CD14-positive monocyte (primary cell): ENCODE measurements around the gene BAHCC1. TPM values are rescaled to one million over a fixed set of nuclear protein-coding genes. Genes with fewer than 3 reads are reported as not detected.

Experiments
- DNase-seq, 3 donors: peaks; one replicate each; pipeline ENCODE4 v3.0.0-alpha.2; 2011 to 2022
- H2AFZ ChIP-seq: 2 replicates; pipeline ENCODE4 v1.6.0; 2012; ENCODE audit warnings: mild to moderate bottlenecking, low read depth, low read length, inconsistent platforms; ENCODE audit not compliant: insufficient read depth, poor library complexity, severe bottlenecking
- H3K27ac ChIP-seq, 2 donors: 1 replicate in 1 of 2; 2 replicates in 1 of 2; pipeline ENCODE4 v1.5.1; 2012 to 2013; ENCODE audit warnings: low read length in 2 of 2, control low read depth in 1 of 2, inconsistent platforms in 1 of 2, low read depth in 1 of 2, mild to moderate bottlenecking in 1 of 2
- H3K27me3 ChIP-seq, 2 donors: one replicate each; pipeline versions ENCODE4 v1.6.0 to v1.6.1; 2011 to 2013; ENCODE audit warnings: low read length in 2 of 2; ENCODE audit not compliant: control insufficient read depth in 2 of 2, insufficient read depth in 2 of 2
- H3K36me3 ChIP-seq, 2 donors: replicated peaks in 1 of 2; 1 replicate in 1 of 2; 2 replicates in 1 of 2; pipeline versions ENCODE4 v1.5.1 to v1.6.1; 2012 to 2013; ENCODE audit warnings: low read length in 2 of 2, control low read depth in 1 of 2, inconsistent platforms in 1 of 2, mild to moderate bottlenecking in 1 of 2; ENCODE audit not compliant: insufficient read depth in 2 of 2, control insufficient read depth in 1 of 2
- H3K4me1 ChIP-seq, 2 donors: 1 replicate in 1 of 2; 2 replicates in 1 of 2; pipeline versions ENCODE4 v1.5.1 to v1.6.1; 2012 to 2013; ENCODE audit warnings: low read length in 2 of 2, control low read depth in 1 of 2, inconsistent platforms in 1 of 2, mild to moderate bottlenecking in 1 of 2, moderate library complexity in 1 of 2; ENCODE audit not compliant: insufficient read depth in 2 of 2, control insufficient read depth in 1 of 2
- H3K4me2 ChIP-seq: replicated peaks from 2 replicates; pipeline ENCODE3; 2012; ENCODE audit warnings: low read length, moderate library complexity, mild to moderate bottlenecking; ENCODE audit not compliant: poor library complexity, severe bottlenecking; ENCODE audit errors: extremely low read depth
- H3K4me3 ChIP-seq, 3 experiments: fragments of 200-600 bp in 1 of 3; sonication (generic) in 1 of 3; replicated peaks in 1 of 3; 1 replicate in 2 of 3; 2 replicates in 1 of 3; pipeline ENCODE4 v1.5.1; 2011 to 2013; ENCODE audit warnings: low read length in 3 of 3, mild to moderate bottlenecking in 3 of 3, control low read depth in 2 of 3, low read depth in 2 of 3, inconsistent platforms in 1 of 3, moderate library complexity in 1 of 3
- H3K79me2 ChIP-seq: 2 replicates; pipeline ENCODE4 v1.6.0; 2012; ENCODE audit warnings: mild to moderate bottlenecking, control low read depth, inconsistent platforms, low read length, moderate library complexity; ENCODE audit not compliant: insufficient read depth
- H3K9ac ChIP-seq: 2 replicates; pipeline ENCODE4 v1.6.0; 2017; ENCODE audit warnings: low read length, mild to moderate bottlenecking; ENCODE audit not compliant: insufficient read depth, poor library complexity, severe bottlenecking
- H3K9me3 ChIP-seq, 2 donors: replicated peaks in 1 of 2; 1 replicate in 1 of 2; 2 replicates in 1 of 2; pipeline versions ENCODE4 v1.5.1 to v1.6.1; 2012 to 2013; ENCODE audit warnings: low read length in 2 of 2, control low read depth in 1 of 2; ENCODE audit not compliant: control insufficient read depth in 1 of 2, insufficient read depth in 1 of 2
- H4K20me1 ChIP-seq: 2 replicates; pipeline ENCODE4 v1.6.0; 2012; ENCODE audit warnings: mild to moderate bottlenecking, low read length, control low read depth, moderate library complexity; ENCODE audit not compliant: insufficient read depth
- H3K27ac Mint-ChIP-seq, 7 donors: one replicate each; pipeline ENCODE4 v1.8.0; 2020; ENCODE audit warnings: mild to moderate bottlenecking in 7 of 7, mixed read lengths in 7 of 7, moderate library complexity in 6 of 7, inconsistent platforms in 2 of 7
- H3K27me3 Mint-ChIP-seq, 3 donors: one replicate each; pipeline ENCODE4 v1.8.0; 2021 to 2022; ENCODE audit warnings: low read depth in 3 of 3, mild to moderate bottlenecking in 3 of 3, mixed read lengths in 3 of 3, moderate library complexity in 3 of 3, inconsistent platforms in 1 of 3
- H3K36me3 Mint-ChIP-seq, 2 donors: one replicate each; pipeline ENCODE4 v1.8.0; 2020; ENCODE audit warnings: mixed read lengths in 2 of 2, inconsistent platforms in 1 of 2, mild to moderate bottlenecking in 1 of 2
- H3K4me1 Mint-ChIP-seq: one replicate; pipeline ENCODE4 v1.8.0; 2020; ENCODE audit warnings: mild to moderate bottlenecking, mixed read lengths
- H3K4me3 Mint-ChIP-seq, 2 donors: one replicate each; pipeline ENCODE4 v1.8.0; 2020; ENCODE audit warnings: mild to moderate bottlenecking in 2 of 2, mixed read lengths in 2 of 2, moderate library complexity in 1 of 2
- H3K9me3 Mint-ChIP-seq, 7 donors: one replicate each; pipeline ENCODE4 v1.8.0; 2020 to 2022; ENCODE audit warnings: mixed read lengths in 7 of 7, mild to moderate bottlenecking in 6 of 7, moderate library complexity in 6 of 7, inconsistent platforms in 2 of 7
- WGBS: methylation state at CpG from one replicate; pipeline ENCODE4 v1.1.5; 2013; ENCODE audit warnings: missing lambda C conversion rate; ENCODE audit not compliant: insufficient coverage; 5-methylcytosine and 5-hydroxymethylcytosine counted together
- intact Hi-C, 2 donors: fragments of 100-400 bp; cut with micrococcal nuclease; formaldehyde crosslinking; loops; one replicate each; pipeline versions ENCODE4 v1.15.0 to v1.15.1; 2023
- polyA plus RNA-seq, 3 donors: library from polyadenylated mRNA; depleted of rRNA in 1 of 3; unstranded in 2 of 3; stranded (reverse) in 1 of 3; fragments of 300-500 nt in 2 of 3; fragments of >200 nt in 1 of 3; fragmentation: Illumina TruSeq in 2 of 3; gene quantifications; 1 replicate in 2 of 3; 2 replicates in 1 of 3; pipeline ENCODE4 v1.2.3, GENCODE V29; 2012 to 2021
- TF ChIP-seq, protein P1 (sequence below): fragments of 200-600 bp; IDR thresholded peaks from one replicate; pipeline ENCODE4 v1.8.0; 2022; ENCODE audit warnings: antibody characterized with exemption, mild to moderate bottlenecking

Gene BAHCC1
- polyA plus RNA-seq, 3 donors = 0.11 to 8.8 (median 0.27) TPM

DNA sequence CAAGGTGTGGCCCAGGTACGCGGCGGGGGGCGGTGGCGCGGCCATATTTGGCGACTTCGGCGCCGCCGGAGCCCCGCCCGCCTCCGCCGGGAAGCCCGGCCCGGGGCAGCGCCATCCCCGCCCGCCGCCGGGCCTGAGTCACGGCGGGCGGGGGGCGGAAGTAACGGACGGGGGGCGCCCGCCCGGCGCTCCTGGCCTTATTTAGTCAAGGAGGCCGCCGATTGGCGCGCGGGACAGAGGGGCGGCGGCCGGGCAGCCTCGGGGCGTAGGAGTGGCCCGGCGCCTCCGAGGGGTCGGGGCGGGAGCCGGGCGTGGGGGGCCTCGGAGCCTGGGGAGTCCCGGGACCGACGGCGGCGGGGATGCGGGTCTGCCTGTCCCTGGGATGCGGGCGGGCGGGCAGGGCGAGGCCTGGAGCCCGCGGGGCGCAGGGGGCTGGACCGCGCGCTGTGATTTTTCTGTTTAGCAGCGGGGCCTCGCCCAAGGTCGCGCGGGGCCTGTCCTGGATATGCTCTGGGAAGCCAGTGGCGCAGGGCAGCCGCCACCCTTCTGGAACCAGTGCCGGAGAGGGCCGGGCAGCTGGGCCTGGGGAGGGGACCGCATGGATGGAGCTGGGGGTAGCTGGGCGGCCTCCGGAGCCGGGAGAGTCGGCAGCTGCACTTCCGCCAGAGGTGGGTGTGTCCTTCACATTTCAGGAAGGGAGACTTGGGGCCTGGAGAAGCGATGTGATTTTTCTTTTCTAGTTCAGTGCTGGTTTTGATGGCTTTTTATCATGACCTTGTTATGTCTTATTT is 119.7 kb downstream of the BAHCC1 start:
- Mint-ChIP-seq H3K36me3 (peaks cover 24 to 27% of the 10 kb centered on the region in 2 donors), H3K9me3 (peaks cover 0 to 3% (median 0%) of the 10 kb centered on the region in 7 donors), H3K27me3 (peaks cover 0 to 7% (median 4%) of the 10 kb centered on the region in 3 donors), H3K4me3 (peak overlapping the region; percentile 83 to 91), H3K4me1 (peaks cover 59% of the 10 kb centered on the region), H3K27ac (peak overlapping the region; percentile 83 to 92 (median 88))
- Histone ChIP-seq H3K4me1 (peaks cover 73 to 88% of the 10 kb centered on the region in 2 donors), H3K4me3 (peak overlapping the region; percentile 51 to 94 (median 60)), H3K4me2 (peak overlapping the region; percentile 91), H3K9ac (peak overlapping the region; percentile 82), H2AFZ (peak overlapping the region; percentile 77), H3K27me3 (peaks cover 0 to 4% of the 10 kb centered on the region in 2 donors), H3K36me3 (peaks cover 16 to 19% of the 10 kb centered on the region in 2 donors), H3K79me2 (peaks cover 77% of the 10 kb centered on the region), H4K20me1 (peaks cover 36% of the 10 kb centered on the region), H3K27ac (peak overlapping the region; percentile 84 to 85), H3K9me3 (no peaks in the 10 kb centered on the region)
- TF ChIP-seq, protein P1, sequence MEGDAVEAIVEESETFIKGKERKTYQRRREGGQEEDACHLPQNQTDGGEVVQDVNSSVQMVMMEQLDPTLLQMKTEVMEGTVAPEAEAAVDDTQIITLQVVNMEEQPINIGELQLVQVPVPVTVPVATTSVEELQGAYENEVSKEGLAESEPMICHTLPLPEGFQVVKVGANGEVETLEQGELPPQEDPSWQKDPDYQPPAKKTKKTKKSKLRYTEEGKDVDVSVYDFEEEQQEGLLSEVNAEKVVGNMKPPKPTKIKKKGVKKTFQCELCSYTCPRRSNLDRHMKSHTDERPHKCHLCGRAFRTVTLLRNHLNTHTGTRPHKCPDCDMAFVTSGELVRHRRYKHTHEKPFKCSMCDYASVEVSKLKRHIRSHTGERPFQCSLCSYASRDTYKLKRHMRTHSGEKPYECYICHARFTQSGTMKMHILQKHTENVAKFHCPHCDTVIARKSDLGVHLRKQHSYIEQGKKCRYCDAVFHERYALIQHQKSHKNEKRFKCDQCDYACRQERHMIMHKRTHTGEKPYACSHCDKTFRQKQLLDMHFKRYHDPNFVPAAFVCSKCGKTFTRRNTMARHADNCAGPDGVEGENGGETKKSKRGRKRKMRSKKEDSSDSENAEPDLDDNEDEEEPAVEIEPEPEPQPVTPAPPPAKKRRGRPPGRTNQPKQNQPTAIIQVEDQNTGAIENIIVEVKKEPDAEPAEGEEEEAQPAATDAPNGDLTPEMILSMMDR = no peak
- intact Hi-C loops = loop anchor here (2.0 to 5.0 kb wide), 3 partner anchors 37 to 118 kb away; partner anchors contain the start of genes BAHCC1 (in 1 of the 2) and FAAP100 (in 1 of the 2)
- DNase-seq = peak; percentile 50 to 69 (median 60)
- WGBS = under 1% methylated on average over 78 of the region's 82 CpGs

DNA sequence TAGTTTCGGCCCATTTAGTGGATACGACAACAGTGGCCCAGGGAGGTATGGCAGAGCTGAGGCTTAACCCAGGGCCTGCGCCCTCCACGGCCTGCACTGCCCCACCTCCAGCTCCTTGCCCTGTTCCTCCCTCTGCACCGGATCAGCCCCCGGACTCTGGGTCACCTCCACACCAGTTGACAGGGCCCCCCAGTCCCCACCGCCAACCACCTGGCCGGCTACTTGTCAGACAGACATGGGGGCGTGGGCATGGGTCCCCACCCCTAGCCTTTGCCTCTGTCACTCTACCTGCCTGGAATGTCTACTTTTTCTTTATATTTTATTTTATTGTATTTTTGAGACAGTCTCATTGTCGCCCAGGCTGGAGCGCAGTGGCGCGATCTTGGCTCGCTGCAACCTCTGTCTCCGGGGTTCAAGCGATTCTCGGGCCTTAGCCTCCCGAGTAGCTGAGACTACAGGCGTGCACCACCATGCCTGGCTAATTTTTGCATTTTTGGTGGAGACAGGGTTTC is 120.3 kb downstream of the BAHCC1 start:
- H3K4me2 ChIP-seq = peak overlapping the region; percentile 91
- peaks cover 30% of the 10 kb centered on the region for H4K20me1 ChIP-seq
- Mint-ChIP-seq H3K4me1 (peaks cover 52% of the 10 kb centered on the region), H3K27me3 (peaks cover 2 to 13% (median 11%) of the 10 kb centered on the region in 3 donors), H3K27ac (peak overlapping the region; percentile 83 to 92 (median 88)), H3K4me3 (peak overlapping the region; percentile 83 to 91), H3K36me3 (peaks cover 17 to 20% of the 10 kb centered on the region in 2 donors), H3K9me3 (peaks cover 0 to 3% (median 0%) of the 10 kb centered on the region in 7 donors)
- H2AFZ ChIP-seq = peak overlapping the region; percentile 77
- WGBS = 57% methylated on average over 11 of the region's 19 CpGs
- H3K9me3 ChIP-seq = no peaks in the 10 kb centered on the region
- H3K36me3 ChIP-seq = peaks cover 10 to 13% of the 10 kb centered on the region in 2 donors
- no peak for DNase-seq
- intact Hi-C loops = loop anchor here in 1 of 2 donors (2.0 kb wide), 1 partner anchor 45 kb away; no protein-coding TSS in a partner anchor
- peaks cover 67 to 86% of the 10 kb centered on the region in 2 donors for H3K4me1 ChIP-seq
- peaks cover 0 to 11% of the 10 kb centered on the region in 2 donors for H3K27me3 ChIP-seq
- H3K4me3 ChIP-seq = peak overlapping the region; percentile 51 to 94 (median 60)
- H3K27ac ChIP-seq = peak overlapping the region; percentile 84 to 85
- H3K79me2 ChIP-seq = peaks cover 70% of the 10 kb centered on the region
- TF ChIP-seq, protein P1 = no peak
- peak overlapping the region; percentile 82 for H3K9ac ChIP-seq
